Tibial artery (tissue), 4 donors: ENCODE results near the gene YIF1A.
"Not testable (repeated sequence)": the region's sequence is repeated elsewhere in the genome, so short reads cannot be mapped to it uniquely, and the experiment has no call there.

Experiments used
- DNase-seq, 2 donors: peaks; one replicate each; pipeline ENCODE4 v3.0.0-alpha.2; 2019
- H3K27ac ChIP-seq, 2 donors: fragments of 200-600 bp; sonication (generic) in 1 of 2; 1 replicate in 1 of 2; 2 replicates in 1 of 2; pipeline ENCODE4 v1.5.1; 2018 to 2019; ENCODE audit warnings: mild to moderate bottlenecking in 1 of 2
- H3K27me3 ChIP-seq, 2 donors: fragments of 200-600 bp; sonication (generic) in 1 of 2; one replicate each; pipeline versions ENCODE4 v1.5.1 to v1.6.0; 2016 to 2019
- H3K36me3 ChIP-seq, 3 donors: fragments of 200-600 bp; sonication (generic) in 2 of 3; one replicate each; pipeline ENCODE4 v1.5.1; 2016 to 2019; ENCODE audit warnings: mild to moderate bottlenecking in 2 of 3
- H3K4me1 ChIP-seq, 4 donors: fragments of 200-600 bp; sonication (generic) in 2 of 4; 1 replicate in 3 of 4; 2 replicates in 1 of 4; pipeline ENCODE4 v1.5.1; 2016 to 2019
- H3K4me3 ChIP-seq, 2 donors: fragments of 200-600 bp; sonication (generic) in 1 of 2; 1 replicate in 1 of 2; 2 replicates in 1 of 2; pipeline ENCODE4 v1.5.1; 2018 to 2019; ENCODE audit warnings: mild to moderate bottlenecking in 2 of 2
- H3K9me3 ChIP-seq, 3 donors: fragments of 200-600 bp; sonication (generic) in 1 of 3; one replicate each; pipeline ENCODE4 v1.5.1; 2016 to 2019
- intact Hi-C: fragments of 100-400 bp; cut with DNase I; formaldehyde crosslinking; loops from one replicate; pipeline ENCODE4 v1.15.0; 2023; ENCODE audit warnings: low total_unique reads
- TF ChIP-seq, protein P1 (sequence below), 2 experiments: fragments of 200-600 bp in 1 of 2; fragments of 450-650 bp in 1 of 2; IDR thresholded peaks; one replicate each; pipeline ENCODE4 v1.5.1; 2017 to 2019; ENCODE audit warnings: antibody characterized with exemption in 2 of 2, mild to moderate bottlenecking in 1 of 2, moderate library complexity in 1 of 2

The YIF1A gene

DNA sequence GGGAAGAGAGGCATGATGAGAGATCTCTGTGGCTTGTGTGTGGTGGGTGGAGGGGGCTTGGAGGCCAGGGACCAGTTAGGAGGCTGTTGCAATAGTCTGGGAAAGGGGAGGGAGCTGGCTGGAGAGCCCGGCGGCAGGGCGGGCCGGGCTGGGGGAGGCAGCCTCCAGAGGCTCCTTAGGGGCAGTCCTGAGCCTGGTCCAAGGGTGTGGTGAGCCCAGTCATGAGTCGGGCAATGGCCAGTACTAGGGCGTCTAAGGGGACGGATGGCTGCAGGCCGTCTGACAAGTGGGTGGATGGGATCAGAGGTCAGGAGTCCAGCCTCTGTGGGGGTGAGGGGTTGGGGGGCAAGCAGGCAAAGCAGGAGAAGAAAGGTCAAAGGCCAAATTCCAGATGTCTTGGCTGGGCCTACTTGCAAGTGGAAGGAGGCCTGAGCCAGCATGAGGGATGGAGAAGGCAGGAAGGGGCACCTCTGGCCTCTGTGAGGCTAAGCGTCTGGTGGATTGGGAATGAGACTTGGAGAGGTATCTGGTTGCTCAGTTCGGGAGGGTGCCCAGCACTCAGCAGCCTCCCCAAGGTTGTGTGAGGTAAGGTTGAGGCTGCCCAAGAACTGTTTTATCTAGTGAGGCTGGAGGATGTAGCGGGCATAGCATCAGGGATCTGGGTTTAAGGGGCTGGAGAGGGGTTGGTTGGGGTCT lies 33.9 kb upstream of the YIF1A start:
- Histone ChIP-seq H3K27me3 (peaks cover 0 to 7% of the 10 kb centered on the region in 2 donors), H3K4me3 (no peak overlapping the region), H3K9me3 (no peaks in the 10 kb centered on the region), H3K36me3 (no peaks in the 10 kb centered on the region), H3K4me1 (peaks cover 0 to 24% (median 13%) of the 10 kb centered on the region in 4 donors), H3K27ac (no peak overlapping the region)
- intact Hi-C loops = no loop called here
- peak; percentile 77 to 81 for DNase-seq
- TF ChIP-seq, protein P1, sequence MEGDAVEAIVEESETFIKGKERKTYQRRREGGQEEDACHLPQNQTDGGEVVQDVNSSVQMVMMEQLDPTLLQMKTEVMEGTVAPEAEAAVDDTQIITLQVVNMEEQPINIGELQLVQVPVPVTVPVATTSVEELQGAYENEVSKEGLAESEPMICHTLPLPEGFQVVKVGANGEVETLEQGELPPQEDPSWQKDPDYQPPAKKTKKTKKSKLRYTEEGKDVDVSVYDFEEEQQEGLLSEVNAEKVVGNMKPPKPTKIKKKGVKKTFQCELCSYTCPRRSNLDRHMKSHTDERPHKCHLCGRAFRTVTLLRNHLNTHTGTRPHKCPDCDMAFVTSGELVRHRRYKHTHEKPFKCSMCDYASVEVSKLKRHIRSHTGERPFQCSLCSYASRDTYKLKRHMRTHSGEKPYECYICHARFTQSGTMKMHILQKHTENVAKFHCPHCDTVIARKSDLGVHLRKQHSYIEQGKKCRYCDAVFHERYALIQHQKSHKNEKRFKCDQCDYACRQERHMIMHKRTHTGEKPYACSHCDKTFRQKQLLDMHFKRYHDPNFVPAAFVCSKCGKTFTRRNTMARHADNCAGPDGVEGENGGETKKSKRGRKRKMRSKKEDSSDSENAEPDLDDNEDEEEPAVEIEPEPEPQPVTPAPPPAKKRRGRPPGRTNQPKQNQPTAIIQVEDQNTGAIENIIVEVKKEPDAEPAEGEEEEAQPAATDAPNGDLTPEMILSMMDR (IDR thresholded peaks at IDR 0.05) = no peak

- peaks cover 0 to 19% of the 10 kb centered on the region in 2 donors for H3K27me3 ChIP-seq
- no peaks in the 10 kb centered on the region for H3K36me3 ChIP-seq
- DNase-seq = no peak
- no peak overlapping the region for H3K27ac ChIP-seq
- TF ChIP-seq, protein P1 (IDR thresholded peaks at IDR 0.05) = no peak
- H3K4me1 ChIP-seq = peaks cover 0 to 30% (median 21%) of the 10 kb centered on the region in 4 donors
- intact Hi-C loops = no loop called here
- no peak overlapping the region for H3K4me3 ChIP-seq
- H3K9me3 ChIP-seq = no peaks in the 10 kb centered on the region
Measured at GRCh38 chr11:66321606-66322005, 32.7 kb upstream of the YIF1A start.

DNA sequence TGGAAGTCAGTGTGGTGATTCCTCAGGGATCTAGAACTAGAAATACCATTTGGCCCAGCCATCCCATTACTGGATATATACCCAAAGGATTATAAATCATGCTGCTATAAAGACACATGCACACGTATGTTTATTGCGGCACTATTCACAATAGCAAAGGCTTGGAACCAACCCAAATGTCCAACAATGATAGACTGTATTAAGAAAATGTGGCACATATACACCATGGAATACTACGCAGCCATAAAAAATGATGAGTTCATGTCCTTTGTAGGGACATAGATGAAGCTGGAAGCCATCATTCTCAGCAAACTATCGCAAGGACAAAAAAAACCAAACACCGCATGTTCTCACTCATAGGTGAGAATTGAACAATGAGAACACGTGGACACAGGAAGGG lies 31.8 kb upstream of the YIF1A start:
- Histone ChIP-seq H3K27me3 (peaks cover 0 to 27% of the 10 kb centered on the region in 2 donors), H3K4me1 (peaks cover 0 to 32% (median 24%) of the 10 kb centered on the region in 4 donors)
- DNase-seq, H3K36me3 ChIP-seq, intact Hi-C loops, H3K4me3 ChIP-seq, H3K9me3 ChIP-seq, H3K27ac ChIP-seq: not testable (repeated sequence)

- H3K4me1 ChIP-seq = peaks cover 0 to 35% (median 24%) of the 10 kb centered on the region in 4 donors
- peaks cover 0 to 32% of the 10 kb centered on the region in 2 donors for H3K27me3 ChIP-seq
- DNase-seq, H3K36me3 ChIP-seq, H3K27ac ChIP-seq, H3K4me3 ChIP-seq, intact Hi-C loops, H3K9me3 ChIP-seq: not testable (repeated sequence)
Measured at GRCh38 chr11:66320289-66320688, 31.3 kb upstream of the YIF1A start.

- H3K27ac ChIP-seq = no peak overlapping the region
- intact Hi-C loops = no loop called here
- no peaks in the 10 kb centered on the region for H3K9me3 ChIP-seq
- H3K27me3 ChIP-seq = peaks cover 0 to 46% of the 10 kb centered on the region in 2 donors
- no peak for DNase-seq
- H3K4me1 ChIP-seq = peaks cover 0 to 36% (median 24%) of the 10 kb centered on the region in 4 donors
- TF ChIP-seq, protein P1 (IDR thresholded peaks at IDR 0.05) = no peak
- H3K4me3 ChIP-seq = no peak overlapping the region
- no peaks in the 10 kb centered on the region for H3K36me3 ChIP-seq
Measured at GRCh38 chr11:66318600-66318970, 29.6 kb upstream of the YIF1A start.

- Histone ChIP-seq H3K9me3 (no peaks in the 10 kb centered on the region), H3K4me3 (peak overlapping the region in 1 of 2 donors; percentile 59), H3K27ac (no peak overlapping the region), H3K36me3 (no peaks in the 10 kb centered on the region), H3K4me1 (peaks cover 0 to 43% (median 29%) of the 10 kb centered on the region in 4 donors), H3K27me3 (peaks cover 0 to 47% of the 10 kb centered on the region in 2 donors)
- peak in 1 of 2 donors; percentile 65 for DNase-seq
- intact Hi-C loops = no loop called here
- TF ChIP-seq, protein P1 (IDR thresholded peaks at IDR 0.05) = no peak
Measured at GRCh38 chr11:66317723-66318599, 29.0 kb upstream of the YIF1A start.
